Endothelial cell of umbilical vein (primary cell): ENCODE data around the gene GRIA1. TPM values are rescaled to one million over a fixed set of nuclear protein-coding genes. Genes with fewer than 3 reads are reported as not detected.
A peak's percentile ranks its signal among the peaks of the same experiment; 100 is the strongest.

ENCODE experiments used
- BruUV-seq: library from RNA; stranded (reverse); fragments of 400-500 nt; replicated peaks from 2 replicates; lab custom pipeline; 2021; lab: Mats Ljungman, UMichigan
- CTCF ChIA-PET: fragments of 300-600, 350-600 bp; sonication (Branson Sonifier 250); formaldehyde crosslinking; loops from one replicate; lab custom pipeline; 2021; ENCODE audit warnings: antibody characterized with exemption, inconsistent platforms; lab: Charles Lee
- POLR2A ChIA-PET: fragments of 300-600, 350-600 bp; sonication (Branson Sonifier 250); formaldehyde crosslinking; loops from one replicate; lab custom pipeline; 2021; ENCODE audit warnings: antibody characterized with exemption, inconsistent platforms; lab: Charles Lee
- DNase-seq: peaks from one replicate; pipeline ENCODE4 v3.0.0-alpha.2; 2011; ENCODE audit warnings: low read depth, low spot score
- FAIRE-seq: peaks from 2 replicates; lab custom pipeline; 2011; peaks lifted over from hg19 to GRCh38; lab: Jason Lieb, UNC
- H2AFZ ChIP-seq: 2 replicates; pipeline ENCODE4 v1.6.0; 2012; ENCODE audit warnings: low read depth, low read length, control low read depth, inconsistent platforms
- H3K27ac ChIP-seq: 2 replicates; pipeline ENCODE4 v1.5.1; 2011; ENCODE audit warnings: low read depth, mild to moderate bottlenecking, control low read depth, low read length, moderate library complexity; ENCODE audit not compliant: insufficient read depth
- H3K27me3 ChIP-seq, 2 experiments: 2 replicates each; pipeline versions ENCODE4 v1.6.0 to v1.6.1; 2011; ENCODE audit warnings: low read length in 2 of 2, mixed read lengths in 1 of 2; ENCODE audit not compliant: control insufficient read depth in 2 of 2, insufficient read depth in 2 of 2
- H3K36me3 ChIP-seq, 2 experiments: 2 replicates in 1 of 2; 3 replicates in 1 of 2; pipeline ENCODE4 v1.5.1; 2011; ENCODE audit warnings: low read length in 2 of 2, mild to moderate bottlenecking in 1 of 2, moderate library complexity in 1 of 2; ENCODE audit not compliant: control insufficient read depth in 2 of 2, insufficient read depth in 2 of 2; ENCODE audit errors: extremely low read depth in 1 of 2
- H3K4me1 ChIP-seq: 3 replicates; pipeline ENCODE4 v1.5.1; 2011; ENCODE audit warnings: mild to moderate bottlenecking, low read length; ENCODE audit not compliant: control insufficient read depth, insufficient read depth; ENCODE audit errors: extremely low read depth
- H3K4me2 ChIP-seq: 2 replicates; pipeline ENCODE4 v1.6.1; 2011; ENCODE audit warnings: low read length, control low read depth, mixed read lengths; ENCODE audit not compliant: insufficient read depth
- H3K4me3 ChIP-seq, 3 experiments: fragments of 200-600 bp in 1 of 3; sonication (generic), shearing (Covaris generic) in 1 of 3; replicated peaks in 1 of 3; 2 replicates each; pipeline ENCODE4 v1.5.1; 2011 to 2016; ENCODE audit warnings: control low read depth in 3 of 3, low read length in 3 of 3, mild to moderate bottlenecking in 2 of 3, inconsistent platforms in 1 of 3, low read depth in 1 of 3, moderate library complexity in 1 of 3; ENCODE audit not compliant: insufficient read depth in 1 of 3
- H3K79me2 ChIP-seq: 2 replicates; pipeline ENCODE4 v1.6.0; 2012; ENCODE audit warnings: low read length, inconsistent platforms; ENCODE audit not compliant: control insufficient read depth, insufficient read depth
- H3K9ac ChIP-seq: replicated peaks from 2 replicates; pipeline ENCODE3; 2011; ENCODE audit warnings: low read length, control low read depth; ENCODE audit not compliant: insufficient read depth; ENCODE audit errors: extremely low read depth
- H3K9me1 ChIP-seq: replicated peaks from 3 replicates; pipeline ENCODE4 v1.6.0; 2011; ENCODE audit warnings: mild to moderate bottlenecking, low read length; ENCODE audit not compliant: control insufficient read depth, insufficient read depth; ENCODE audit errors: extremely low read depth
- H3K9me3 ChIP-seq: replicated peaks from 2 replicates; pipeline ENCODE4 v1.5.1; 2012; ENCODE audit warnings: low read length, inconsistent platforms; ENCODE audit not compliant: control insufficient read depth, insufficient read depth
- H4K20me1 ChIP-seq: replicated peaks from 2 replicates; pipeline ENCODE3; 2011; ENCODE audit warnings: mild to moderate bottlenecking, low read length; ENCODE audit not compliant: control insufficient read depth, insufficient read depth; ENCODE audit errors: extremely low read depth
- CTCF ChIP-seq, 2 donors: IDR thresholded peaks; 1 replicate in 1 of 2; 2 replicates in 1 of 2; pipeline ENCODE4 v1.5.1; 2011; ENCODE audit warnings: low read length in 2 of 2, mild to moderate bottlenecking in 2 of 2, moderate library complexity in 2 of 2, control low read depth in 1 of 2, inconsistent platforms in 1 of 2, low read depth in 1 of 2; ENCODE audit not compliant: insufficient read depth in 1 of 2; ENCODE audit errors: extremely low read depth in 1 of 2
- EZH2 ChIP-seq: IDR thresholded peaks from 2 replicates; pipeline ENCODE4 v1.6.1; 2012; ENCODE audit warnings: borderline replicate concordance, low read depth, mild to moderate bottlenecking, moderate library complexity, low read length, inconsistent platforms; ENCODE audit not compliant: severe bottlenecking
- FOS ChIP-seq: IDR thresholded peaks from 2 replicates; pipeline ENCODE4 v1.6.1; 2011; ENCODE audit warnings: mild to moderate bottlenecking, low read length, moderate library complexity, borderline replicate concordance; ENCODE audit not compliant: insufficient read depth
- GATA2 ChIP-seq: IDR thresholded peaks from 2 replicates; pipeline ENCODE4 v1.7.0; 2011; ENCODE audit warnings: low read depth, mild to moderate bottlenecking, moderate library complexity, mixed read lengths, low read length; ENCODE audit not compliant: insufficient read length, insufficient read depth
- JUN ChIP-seq: IDR thresholded peaks from 2 replicates; pipeline ENCODE4 v1.6.1; 2011; ENCODE audit warnings: borderline replicate concordance, low read depth; ENCODE audit not compliant: insufficient read length, insufficient read depth
- MAX ChIP-seq: IDR thresholded peaks from 2 replicates; pipeline ENCODE4 v1.6.1; 2011; ENCODE audit not compliant: insufficient read depth, insufficient read length
- MYC ChIP-seq: IDR thresholded peaks from one replicate; pipeline ENCODE4 v1.6.1; 2011; ENCODE audit warnings: mild to moderate bottlenecking, low read depth, low read length
- POLR2A ChIP-seq: IDR thresholded peaks from 2 replicates; pipeline ENCODE4 v1.6.1; 2012; ENCODE audit warnings: low read depth, mild to moderate bottlenecking, control low read depth, low read length
- POLR2AphosphoS5 ChIP-seq: IDR thresholded peaks from 2 replicates; pipeline ENCODE4 v1.6.1; 2012; ENCODE audit warnings: low read depth, mild to moderate bottlenecking, control low read depth, low read length, moderate library complexity; ENCODE audit not compliant: insufficient read depth
- dilution Hi-C: fragments of 300-500 bp; cut with MboI; formaldehyde crosslinking; loops from one replicate; pipeline ENCODE4 v1.15.0; 2019; ENCODE audit warnings: low sequenced_read_pairs; ENCODE audit not compliant: extremely low pct_ligation_motif_present
- intact Hi-C: fragments of 100-400 bp; cut with micrococcal nuclease; formaldehyde crosslinking; loops from one replicate; pipeline ENCODE4 v1.10.0; 2022
- polyA plus RNA-seq, 4 experiments: library from polyadenylated mRNA; depleted of rRNA in 3 of 4; stranded (reverse) in 3 of 4; unstranded in 1 of 4; fragments of >200 nt; gene quantifications; 2 replicates each; pipeline versions ENCODE4 v1.2.1 to v1.2.3, GENCODE V29; 2011 to 2012; ENCODE audit warnings: missing spikeins in 1 of 4
- total RNA-seq: library from RNA; stranded (reverse); gene quantifications from 2 replicates; pipeline ENCODE4 v1.2.3, GENCODE V29; 2021

Gene GRIA1
- total and polyA plus RNA-seq, 2 donors (not counting 3 experiments of a cell fraction or from before 2014, with no cell fraction given) = not detected

DNA sequence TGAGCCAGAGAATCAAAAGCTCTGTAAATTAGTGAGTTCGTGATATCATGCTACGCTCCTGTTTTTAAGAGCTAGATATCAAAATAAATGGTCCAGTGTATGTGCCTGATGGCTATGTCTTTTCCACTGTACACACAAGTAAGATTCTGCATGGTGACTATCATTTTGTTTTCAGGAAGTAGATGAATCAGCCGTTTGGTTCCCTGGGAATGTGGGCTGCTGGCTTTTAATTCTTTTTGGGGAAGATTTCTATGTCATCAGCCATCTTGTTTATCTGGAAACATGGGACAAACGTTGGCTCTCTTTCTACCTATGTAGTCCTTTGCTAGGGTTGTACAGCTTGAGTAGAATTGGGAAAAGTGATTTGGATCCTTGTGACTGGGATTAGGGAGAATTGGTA, 126.7 kb downstream of the GRIA1 start:
- intact Hi-C loops = no loop called here
- POLR2A ChIA-PET = no interaction called here
- TF ChIP-seq FOS (peak; percentile 75), POLR2A (no peak)
- Histone ChIP-seq H3K4me3 (no peak overlapping the region), H3K36me3 (no peaks in the 10 kb centered on the region), H2AFZ (peak overlapping the region; percentile 81), H4K20me1 (no peaks in the 10 kb centered on the region), H3K9me3 (no peaks in the 10 kb centered on the region), H3K79me2 (no peaks in the 10 kb centered on the region), H3K4me2 (no peak overlapping the region), H3K27me3 (no peaks in the 10 kb centered on the region), H3K9ac (no peak overlapping the region), H3K9me1 (no peaks in the 10 kb centered on the region), H3K4me1 (peaks cover 30% of the 10 kb centered on the region), H3K27ac (peak overlapping the region; percentile 13)
- FAIRE-seq = peak; percentile 4
- CTCF ChIA-PET = interaction anchor here (0.7 kb wide), 1 partner anchor 12 kb away, joined by 3 read pairs; no protein-coding TSS in a partner anchor
- peak; percentile 41 for DNase-seq
- dilution Hi-C loops = no loop called here
- no TSS peak for BruUV-seq

GRCh38 chr5:153618307-153618706, 127.8 kb downstream of the GRIA1 start:
- intact Hi-C loops = no loop called here
- Histone ChIP-seq H3K9ac (no peak overlapping the region), H3K4me2 (no peak overlapping the region), H3K27me3 (no peaks in the 10 kb centered on the region), H3K27ac (no peak overlapping the region), H4K20me1 (no peaks in the 10 kb centered on the region), H3K4me3 (no peak overlapping the region), H3K9me1 (no peaks in the 10 kb centered on the region), H3K36me3 (no peaks in the 10 kb centered on the region), H2AFZ (no peak overlapping the region), H3K4me1 (peaks cover 30% of the 10 kb centered on the region), H3K79me2 (no peaks in the 10 kb centered on the region), H3K9me3 (no peaks in the 10 kb centered on the region)
- ChIA-PET CTCF (interaction anchor here (1.3 kb wide), 1 partner anchor 93 kb away, joined by 3 read pairs; no protein-coding TSS in a partner anchor), POLR2A (no interaction called here)
- DNase-seq = no peak
- no peak for FAIRE-seq
- TF ChIP-seq MYC (no peak), CTCF (IDR thresholded peaks at IDR 0.05; ENCODE audit: extremely low read depth in 1 of 2, insufficient read depth in 1 of 2, low read depth in 1 of 2, low read length in 2 of 2) (no peak), JUN (no peak), FOS (no peak), MAX (no peak), EZH2 (no peak), POLR2A (no peak), POLR2AphosphoS5 (no peak), GATA2 (no peak)
- dilution Hi-C loops = no loop called here
- BruUV-seq = no TSS peak
